ENCODE results near the gene SIK3. TPM values are rescaled to one million over a fixed set of nuclear protein-coding genes. Genes with fewer than 3 reads are reported as not detected.

The SIK3 gene
- total RNA-seq, 1 donor from 2014 or later: 29.4 TPM

DNA sequence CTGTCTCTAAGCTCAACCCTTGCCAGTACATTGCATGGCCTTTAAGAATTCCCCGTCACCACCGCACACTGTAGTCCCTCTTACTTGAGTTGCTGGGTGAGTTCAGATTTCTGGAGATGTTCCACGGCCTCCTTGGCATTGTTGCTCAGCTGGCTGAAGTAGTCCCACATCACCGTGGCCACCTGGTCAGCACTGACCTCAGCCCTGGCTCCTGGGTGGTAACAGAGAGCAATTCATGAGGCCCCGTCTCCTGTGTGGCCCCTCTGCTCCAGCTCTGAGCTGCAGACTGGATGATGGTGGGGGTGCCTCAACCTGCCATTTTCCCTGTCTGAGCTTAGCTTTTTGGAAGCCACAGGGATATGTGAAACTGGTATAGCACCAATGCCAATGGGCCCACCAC is 275.7 kb downstream of the SIK3 start:
- DNase-seq (ENCODE audit: low spot score): no peak
- no peaks in the 10 kb centered on the region for H3K9me3 Mint-ChIP-seq (ENCODE audit: unreplicated experiment)
- H3K4me3 Mint-ChIP-seq (ENCODE audit: unreplicated experiment): no peak overlapping the region
- H3K27me3 Mint-ChIP-seq (ENCODE audit: unreplicated experiment): peaks cover 8% of the 10 kb centered on the region
- TF ChIP-seq, protein P1, sequence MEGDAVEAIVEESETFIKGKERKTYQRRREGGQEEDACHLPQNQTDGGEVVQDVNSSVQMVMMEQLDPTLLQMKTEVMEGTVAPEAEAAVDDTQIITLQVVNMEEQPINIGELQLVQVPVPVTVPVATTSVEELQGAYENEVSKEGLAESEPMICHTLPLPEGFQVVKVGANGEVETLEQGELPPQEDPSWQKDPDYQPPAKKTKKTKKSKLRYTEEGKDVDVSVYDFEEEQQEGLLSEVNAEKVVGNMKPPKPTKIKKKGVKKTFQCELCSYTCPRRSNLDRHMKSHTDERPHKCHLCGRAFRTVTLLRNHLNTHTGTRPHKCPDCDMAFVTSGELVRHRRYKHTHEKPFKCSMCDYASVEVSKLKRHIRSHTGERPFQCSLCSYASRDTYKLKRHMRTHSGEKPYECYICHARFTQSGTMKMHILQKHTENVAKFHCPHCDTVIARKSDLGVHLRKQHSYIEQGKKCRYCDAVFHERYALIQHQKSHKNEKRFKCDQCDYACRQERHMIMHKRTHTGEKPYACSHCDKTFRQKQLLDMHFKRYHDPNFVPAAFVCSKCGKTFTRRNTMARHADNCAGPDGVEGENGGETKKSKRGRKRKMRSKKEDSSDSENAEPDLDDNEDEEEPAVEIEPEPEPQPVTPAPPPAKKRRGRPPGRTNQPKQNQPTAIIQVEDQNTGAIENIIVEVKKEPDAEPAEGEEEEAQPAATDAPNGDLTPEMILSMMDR (IDR thresholded peaks at IDR 0.05; ENCODE audit: unreplicated experiment): no peak
- H3K27ac Mint-ChIP-seq (ENCODE audit: unreplicated experiment): no peak overlapping the region
- H3K36me3 Mint-ChIP-seq (ENCODE audit: low read depth, unreplicated experiment): no peaks in the 10 kb centered on the region
- no peaks in the 10 kb centered on the region for H3K4me1 Mint-ChIP-seq (ENCODE audit: unreplicated experiment)

DNA sequence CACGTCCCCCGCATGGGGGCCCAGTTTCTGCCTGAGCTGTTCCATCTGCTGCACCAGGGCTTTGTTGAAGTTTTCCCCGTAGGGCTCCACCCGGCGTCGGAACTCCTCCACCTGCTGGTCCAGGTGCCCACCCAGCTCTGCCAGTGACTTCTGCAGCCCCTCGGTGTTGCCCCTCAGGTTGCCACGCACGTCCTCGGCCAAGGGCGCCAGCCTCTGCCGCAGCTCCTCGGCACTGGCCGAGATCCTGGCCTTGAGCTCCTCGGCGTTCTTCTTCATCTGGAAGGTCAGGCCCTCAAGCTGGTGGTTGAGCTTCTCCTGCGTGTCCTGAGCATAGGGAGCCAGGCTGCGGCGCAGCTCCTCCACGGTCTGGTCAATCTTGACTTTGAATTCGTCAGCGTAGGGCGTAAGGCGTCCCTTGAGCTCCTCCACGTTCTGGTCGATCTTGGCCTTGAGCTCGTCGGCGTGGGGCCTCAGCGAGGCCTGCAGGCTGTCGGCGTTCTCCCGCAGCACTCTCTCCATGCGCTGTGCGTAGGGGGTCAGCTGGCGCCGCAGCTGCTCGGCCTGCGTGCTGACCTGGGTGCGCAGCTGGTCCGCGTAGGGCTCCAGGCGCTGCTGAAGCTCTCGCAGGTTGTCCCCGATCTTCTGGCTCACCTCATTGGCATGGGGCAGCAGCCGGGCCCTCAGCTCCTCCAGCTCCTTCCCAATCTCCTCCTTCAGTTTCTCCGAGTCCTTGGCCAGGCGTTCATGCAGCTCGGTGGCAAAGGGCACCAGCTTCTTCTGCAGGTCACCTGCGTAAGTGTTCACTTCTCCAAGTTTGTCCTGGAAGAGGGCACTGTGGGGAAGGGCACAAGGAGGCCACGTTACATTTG is 276.9 kb downstream of the SIK3 start:
- Mint-ChIP-seq H3K4me1 (ENCODE audit: unreplicated experiment) (no peaks in the 10 kb centered on the region), H3K9me3 (ENCODE audit: unreplicated experiment) (no peaks in the 10 kb centered on the region), H3K36me3 (ENCODE audit: low read depth, unreplicated experiment) (no peaks in the 10 kb centered on the region), H3K27me3 (ENCODE audit: unreplicated experiment) (peaks cover 3% of the 10 kb centered on the region), H3K4me3 (ENCODE audit: unreplicated experiment) (no peak overlapping the region), H3K27ac (ENCODE audit: unreplicated experiment) (no peak overlapping the region)
- DNase-seq (ENCODE audit: low spot score): no peak
- TF ChIP-seq, protein P1 (IDR thresholded peaks at IDR 0.05; ENCODE audit: unreplicated experiment): no peak

DNA sequence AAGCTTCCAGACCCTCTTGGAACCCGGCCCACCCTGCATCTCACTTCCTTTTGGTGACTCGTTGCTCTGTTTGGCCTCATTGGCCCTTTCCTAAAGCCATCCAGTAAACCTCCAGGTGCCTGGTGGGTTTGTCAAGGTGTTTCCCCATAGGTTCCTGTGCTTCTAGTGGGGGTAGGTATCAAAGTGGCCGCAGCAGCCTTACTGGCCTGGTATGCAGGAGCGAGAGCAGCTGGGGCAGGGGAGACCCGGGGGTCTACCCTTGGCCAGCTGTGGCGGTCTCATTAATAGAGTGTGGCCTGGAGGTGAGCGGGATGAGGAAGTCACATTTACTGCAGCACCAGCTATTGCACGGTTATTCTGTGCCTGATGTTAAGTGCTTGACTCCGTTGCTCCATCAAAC is 279.2 kb downstream of the SIK3 start:
- DNase-seq (ENCODE audit: low spot score): no peak
- Mint-ChIP-seq H3K36me3 (ENCODE audit: low read depth, unreplicated experiment) (no peaks in the 10 kb centered on the region), H3K27me3 (ENCODE audit: unreplicated experiment) (peaks cover 2% of the 10 kb centered on the region), H3K27ac (ENCODE audit: unreplicated experiment) (no peak overlapping the region), H3K4me3 (ENCODE audit: unreplicated experiment) (no peak overlapping the region), H3K9me3 (ENCODE audit: unreplicated experiment) (no peaks in the 10 kb centered on the region), H3K4me1 (ENCODE audit: unreplicated experiment) (no peaks in the 10 kb centered on the region)
- TF ChIP-seq, protein P1 (IDR thresholded peaks at IDR 0.05; ENCODE audit: unreplicated experiment): no peak

DNA sequence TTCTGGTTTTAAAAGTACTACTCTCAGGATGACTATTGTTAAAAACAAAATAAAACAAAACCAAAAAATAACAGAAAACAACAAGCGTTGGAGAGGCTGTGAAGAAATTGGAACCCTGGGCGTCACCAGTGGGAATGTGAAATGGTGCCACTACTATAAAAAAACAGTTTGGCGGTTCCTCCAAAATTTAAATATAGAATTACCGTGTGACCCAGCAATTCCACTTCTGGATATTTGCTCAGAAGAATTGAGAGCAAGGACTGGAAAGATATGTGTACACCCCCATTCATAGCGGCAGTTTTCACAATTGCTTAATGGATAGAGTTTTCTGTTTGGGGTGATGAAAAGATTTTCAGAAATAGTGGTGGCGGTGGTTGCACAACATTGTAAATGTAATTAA is 283.7 kb downstream of the SIK3 start:
- Mint-ChIP-seq H3K4me1 (ENCODE audit: unreplicated experiment) (no peaks in the 10 kb centered on the region), H3K4me3 (ENCODE audit: unreplicated experiment) (no peak overlapping the region), H3K27ac (ENCODE audit: unreplicated experiment) (no peak overlapping the region), H3K9me3 (ENCODE audit: unreplicated experiment) (no peaks in the 10 kb centered on the region), H3K27me3 (ENCODE audit: unreplicated experiment) (peaks cover 2% of the 10 kb centered on the region), H3K36me3 (ENCODE audit: low read depth, unreplicated experiment) (no peaks in the 10 kb centered on the region)
- TF ChIP-seq, protein P1 (IDR thresholded peaks at IDR 0.05; ENCODE audit: unreplicated experiment): no peak
- DNase-seq (ENCODE audit: low spot score): no peak

DNA sequence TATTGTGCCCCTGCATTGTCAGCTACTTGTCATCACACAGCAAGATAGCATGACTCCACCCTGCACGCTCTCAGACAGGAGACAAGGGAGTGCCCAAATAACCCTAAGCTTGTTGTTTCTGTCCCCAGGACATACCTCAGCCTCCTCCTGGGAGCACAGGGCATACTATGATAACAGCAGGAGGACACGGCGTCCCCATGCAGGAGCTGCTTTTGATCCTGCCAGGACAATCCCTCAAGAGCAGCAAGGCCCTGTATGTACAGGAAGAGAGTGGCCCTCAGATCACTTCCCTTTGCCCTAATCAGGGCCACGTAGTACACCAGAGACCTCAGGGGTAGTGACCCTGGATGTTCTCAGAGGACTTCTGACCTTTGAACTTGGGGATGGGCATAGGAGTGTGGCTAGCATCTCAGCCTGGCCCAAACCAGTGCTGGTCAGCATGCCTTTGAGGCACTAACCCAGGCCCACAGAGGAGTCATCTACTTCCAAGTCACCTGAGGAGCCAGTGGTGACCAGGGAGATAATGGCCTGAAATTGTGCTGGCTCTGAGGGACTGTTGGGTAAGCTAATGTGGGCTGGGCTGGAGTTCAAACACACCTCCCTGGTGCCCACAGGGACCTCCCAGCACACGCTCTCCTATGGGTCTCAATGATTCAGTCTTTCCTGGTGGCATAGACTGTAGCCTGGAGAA is 284.3 kb downstream of the SIK3 start:
- peaks cover 2% of the 10 kb centered on the region for H3K27me3 Mint-ChIP-seq (ENCODE audit: unreplicated experiment)
- TF ChIP-seq, protein P1 (IDR thresholded peaks at IDR 0.05; ENCODE audit: unreplicated experiment): no peak
- H3K9me3 Mint-ChIP-seq (ENCODE audit: unreplicated experiment): no peaks in the 10 kb centered on the region
- H3K4me1 Mint-ChIP-seq (ENCODE audit: unreplicated experiment): no peaks in the 10 kb centered on the region
- H3K4me3 Mint-ChIP-seq (ENCODE audit: unreplicated experiment): no peak overlapping the region
- no peak overlapping the region for H3K27ac Mint-ChIP-seq (ENCODE audit: unreplicated experiment)
- DNase-seq (ENCODE audit: low spot score): no peak
- H3K36me3 Mint-ChIP-seq (ENCODE audit: low read depth, unreplicated experiment): peaks cover 3% of the 10 kb centered on the region
